Left lung (tissue), 10 donors: ENCODE data around the gene TSKU. TPM values are rescaled to one million over a fixed set of nuclear protein-coding genes. Genes with fewer than 3 reads are reported as not detected.

Experiments
- ATAC-seq: fragments of 200-7000 bp; cut with Tn5 transposase; one replicate; pipeline ENCODE4 v1.9.1; 2020; ENCODE audit warnings: moderate library complexity
- DNase-seq, 4 donors: peaks; one replicate each; pipeline ENCODE4 v3.0.0-alpha.2; 2013 to 2020
- H3K27ac ChIP-seq, 2 donors: fragments of 200-600 bp; sonication (generic) in 1 of 2; one replicate each; pipeline versions ENCODE4 v1.5.0 to v1.8.0; 2020 to 2021
- H3K27me3 ChIP-seq, 2 donors: fragments of 200-600 bp; sonication (generic) in 1 of 2; one replicate each; pipeline versions ENCODE4 v1.5.0 to v1.8.0; 2020 to 2021
- H3K36me3 ChIP-seq, 2 donors: fragments of 200-600 bp; sonication (generic) in 1 of 2; one replicate each; pipeline versions ENCODE4 v1.5.0 to v1.8.0; 2020 to 2021
- H3K4me1 ChIP-seq, 2 donors: fragments of 200-600 bp; one replicate each; pipeline ENCODE4 v1.8.0; 2021
- H3K4me3 ChIP-seq, 2 donors: fragments of 200-600 bp; sonication (generic) in 1 of 2; one replicate each; pipeline versions ENCODE4 v1.5.0 to v1.8.0; 2020 to 2021; ENCODE audit warnings: mild to moderate bottlenecking in 1 of 2
- H3K9me3 ChIP-seq, 2 donors: fragments of 200-600 bp; sonication (generic) in 1 of 2; one replicate each; pipeline versions ENCODE4 v1.5.0 to v1.8.0; 2020 to 2021
- CTCF ChIP-seq, 2 donors: fragments of 200-600 bp; sonication (generic) in 1 of 2; IDR thresholded peaks; one replicate each; pipeline versions ENCODE4 v1.5.0 to v1.8.0; 2021; ENCODE audit warnings: antibody characterized with exemption in 2 of 2
- intact Hi-C, 2 donors: fragments of 100-400 bp; cut with DNase I; formaldehyde crosslinking; loops; one replicate each; pipeline versions ENCODE4 v1.11.2 to v1.14.2; 2022
- polyA plus RNA-seq, 6 donors: library from polyadenylated mRNA; unstranded; fragments of 120-200 nt; gene quantifications; one replicate each; pipeline ENCODE4 v1.2.1, GENCODE V29; 2013; ENCODE audit not compliant: insufficient read length in 6 of 6
- total RNA-seq, 2 donors: library from RNA; stranded (reverse); fragmentation: NEBNext Ultra II Directional; extraction: Animal tissue kit (Norgen Biotek cat#: 25700); gene quantifications; one replicate each; pipeline ENCODE4 v1.2.1, GENCODE V29; 2021
- donor health status: DM: no; HTN: yes; CAD: no.
- donor health status: DM: no; HTN: no; CAD: no.

The TSKU gene
- total and polyA plus RNA-seq, 8 donors: 12.7 to 36.6 (median 28.3) TPM

GRCh38 chr11:76756341-76756741, 26.8 kb upstream of the TSKU start:
- DNase-seq (no peak), ATAC-seq (no peak)
- Histone ChIP-seq H3K36me3 (no peaks in the 10 kb centered on the region), H3K27ac (no peak overlapping the region), H3K4me3 (no peak overlapping the region), H3K9me3 (no peaks in the 10 kb centered on the region), H3K27me3 (no peaks in the 10 kb centered on the region), H3K4me1 (peaks cover 0 to 13% of the 10 kb centered on the region in 2 donors)
- intact Hi-C loops: no loop called here
- no peak for TF ChIP-seq CTCF (IDR thresholded peaks at IDR 0.05)

- Histone ChIP-seq H3K4me1 (peaks cover 0 to 6% of the 10 kb centered on the region in 2 donors), H3K9me3 (no peaks in the 10 kb centered on the region), H3K27me3 (no peaks in the 10 kb centered on the region), H3K36me3 (no peaks in the 10 kb centered on the region), H3K4me3 (no peak overlapping the region), H3K27ac (no peak overlapping the region)
- DNase-seq (no peak), ATAC-seq (no peak)
- TF ChIP-seq CTCF (IDR thresholded peaks at IDR 0.05): no peak
- intact Hi-C loops: no loop called here
These were observed 24.8 kb upstream of the TSKU start for GRCh38 chr11:76758311-76758710.

GRCh38 chr11:76759092-76759491, 24.1 kb upstream of the TSKU start:
- H3K9me3 ChIP-seq: no peaks in the 10 kb centered on the region
- intact Hi-C loops: no loop called here
- no peak for TF ChIP-seq CTCF (IDR thresholded peaks at IDR 0.05)
- H3K4me1 ChIP-seq: peaks cover 5 to 13% of the 10 kb centered on the region in 2 donors
- no peak overlapping the region for H3K27ac ChIP-seq
- no peak for DNase-seq
- no peak for ATAC-seq
- H3K27me3 ChIP-seq: no peaks in the 10 kb centered on the region
- no peak overlapping the region for H3K4me3 ChIP-seq
- H3K36me3 ChIP-seq: no peaks in the 10 kb centered on the region

- Histone ChIP-seq H3K36me3 (no peaks in the 10 kb centered on the region), H3K27ac (no peak overlapping the region), H3K4me1 (peaks cover 8 to 13% of the 10 kb centered on the region in 2 donors), H3K4me3 (no peak overlapping the region), H3K9me3 (no peaks in the 10 kb centered on the region), H3K27me3 (no peaks in the 10 kb centered on the region)
- ATAC-seq (no peak), DNase-seq (no peak)
- TF ChIP-seq CTCF (IDR thresholded peaks at IDR 0.05): no peak
- intact Hi-C loops: no loop called here
These were observed 23.6 kb upstream of the TSKU start for GRCh38 chr11:76759517-76759916.

GRCh38 chr11:76760236-76760635, 22.9 kb upstream of the TSKU start:
- no peaks in the 10 kb centered on the region for H3K27me3 ChIP-seq
- TF ChIP-seq CTCF (IDR thresholded peaks at IDR 0.05): no peak
- no peaks in the 10 kb centered on the region for H3K36me3 ChIP-seq
- intact Hi-C loops: no loop called here
- H3K27ac ChIP-seq: no peak overlapping the region
- no peak for DNase-seq
- no peak overlapping the region for H3K4me3 ChIP-seq
- no peak for ATAC-seq
- H3K9me3 ChIP-seq: no peaks in the 10 kb centered on the region
- peaks cover 8 to 13% of the 10 kb centered on the region in 2 donors for H3K4me1 ChIP-seq
